GM18505 (cell line): ENCODE data around the gene MYRIP.
"Not testable (repeated sequence)": the region's sequence is repeated elsewhere in the genome, so short reads cannot be mapped to it uniquely, and the experiment has no call there.

Experiments
- ATAC-seq: cut with Tn5 transposase; IDR thresholded peaks from one replicate; pipeline ENCODE4 v1.9.1; 2021; ENCODE audit not compliant: unreplicated experiment
- POLR2A ChIP-seq: IDR thresholded peaks from 4 replicates; pipeline ENCODE4 v1.6.1; 2011; ENCODE audit warnings: borderline replicate concordance; ENCODE audit not compliant: insufficient read depth, insufficient read length; ENCODE audit errors: extremely low read depth

MYRIP gene

GRCh38 chr3:40258064-40258463, 448.7 kb downstream of the MYRIP start:
- TF ChIP-seq POLR2A = no peak
- no peak for ATAC-seq

GRCh38 chr3:40258555-40258954, 449.1 kb downstream of the MYRIP start:
- ATAC-seq = no peak
- no peak for TF ChIP-seq POLR2A

GRCh38 chr3:40262331-40262730, 452.9 kb downstream of the MYRIP start:
- no peak for ATAC-seq
- no peak for TF ChIP-seq POLR2A

GRCh38 chr3:40264451-40264850, 455.0 kb downstream of the MYRIP start:
- no peak for TF ChIP-seq POLR2A
- no peak for ATAC-seq

- ATAC-seq = no peak
- TF ChIP-seq POLR2A = no peak
Measured at GRCh38 chr3:40265181-40265580, 455.8 kb downstream of the MYRIP start.

- TF ChIP-seq POLR2A = no peak
- ATAC-seq = no peak
Measured at GRCh38 chr3:40267937-40268724, 458.7 kb downstream of the MYRIP start.

GRCh38 chr3:40268802-40269524, 459.6 kb downstream of the MYRIP start:
- no peak for ATAC-seq
- TF ChIP-seq POLR2A = no peak

GRCh38 chr3:40278791-40279190, 469.4 kb downstream of the MYRIP start:
- ATAC-seq = no peak
- TF ChIP-seq POLR2A = no peak

GRCh38 chr3:40281995-40282394, 472.6 kb downstream of the MYRIP start:
- no peak for TF ChIP-seq POLR2A

GRCh38 chr3:40283057-40283456, 473.6 kb downstream of the MYRIP start:
- not testable (repeated sequence) for ATAC-seq

More at GRCh38 chr3:40281995-40282394, 472.6 kb downstream of the MYRIP start:
- ATAC-seq = no peak

GRCh38 chr3:40287248-40287647, 477.8 kb downstream of the MYRIP start:
- no peak for TF ChIP-seq POLR2A
- ATAC-seq = no peak

GRCh38 chr3:40290396-40290795, 481.0 kb downstream of the MYRIP start:
- no peak for TF ChIP-seq POLR2A
- no peak for ATAC-seq

- ATAC-seq = no peak
- no peak for TF ChIP-seq POLR2A
Measured at GRCh38 chr3:40291471-40291870, 482.1 kb downstream of the MYRIP start.
